NCI-H524 treated with DMSO at 0.1 percent for 48 hours (cell line): ENCODE results near the gene DPYSL4.

Source experiments
- DNase-seq: peaks from one replicate; lab custom pipeline; 2025; lab: John Stamatoyannopoulos, UW

The DPYSL4 gene

GRCh38 chr10:132178672-132179545 lies 7.8 kb upstream of the DPYSL4 start:
- DNase-seq: no peak

GRCh38 chr10:132179551-132180392 lies 7.0 kb upstream of the DPYSL4 start:
- DNase-seq: no peak

DNA sequence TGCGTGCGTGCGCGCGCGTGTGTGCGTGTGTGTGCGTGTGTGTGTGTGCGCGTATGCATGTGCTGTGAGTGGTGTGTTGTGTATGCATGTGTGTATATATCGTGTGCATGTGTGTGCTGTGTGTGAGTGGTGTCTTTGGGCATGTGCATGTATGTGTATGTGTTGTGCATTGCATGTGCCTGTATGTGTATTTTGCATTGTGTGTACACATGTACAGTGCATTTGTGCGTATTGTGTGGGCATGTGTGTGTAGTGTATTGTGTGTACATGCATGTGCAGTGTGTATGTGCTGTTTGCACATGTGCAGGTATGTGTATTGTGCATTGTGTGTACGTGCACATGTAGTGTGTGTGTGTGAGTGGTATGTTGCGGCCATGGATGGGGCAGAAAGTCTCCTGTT lies 6.0 kb upstream of the DPYSL4 start:
- no peak for DNase-seq

DNA sequence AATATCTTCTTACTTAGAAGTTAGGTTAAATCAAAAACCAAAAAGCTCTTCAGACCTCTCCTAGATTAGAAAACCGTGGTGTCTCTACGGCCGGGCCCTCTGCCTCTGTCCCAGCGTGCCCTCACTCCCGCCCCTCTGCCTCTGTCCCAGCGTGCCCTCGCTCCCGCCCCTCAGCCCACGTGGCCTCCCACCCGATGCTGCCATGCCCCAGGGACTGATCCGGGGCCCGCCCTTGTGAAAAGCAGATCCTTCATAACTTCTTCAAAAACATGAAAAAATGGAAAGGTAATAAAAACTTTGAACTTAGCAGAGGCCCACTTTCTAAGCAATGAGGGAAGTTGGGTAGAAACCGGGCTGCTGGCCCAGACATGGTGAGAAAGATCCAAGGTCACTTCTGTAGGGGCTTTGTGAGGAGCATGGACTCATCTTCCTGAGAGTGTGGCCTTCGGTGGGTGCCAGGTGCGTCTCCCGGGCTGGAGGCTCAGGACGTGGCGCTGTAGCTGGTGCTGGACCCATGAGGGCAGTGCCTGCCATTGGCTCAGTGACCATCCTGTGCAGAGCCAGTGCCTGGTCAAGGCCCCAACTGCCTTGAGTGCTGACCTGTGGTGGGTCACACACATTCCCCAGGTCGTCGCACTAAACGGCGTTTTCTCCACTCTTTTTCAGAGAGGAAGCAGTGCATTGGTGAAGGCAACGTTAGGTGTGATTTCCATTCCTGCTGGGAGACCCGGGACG lies 4.9 kb upstream of the DPYSL4 start:
- no peak for DNase-seq

- DNase-seq: no peak
These were observed 4.2 kb upstream of the DPYSL4 start for GRCh38 chr10:132182591-132182990.

GRCh38 chr10:132183046-132183445 lies 3.7 kb upstream of the DPYSL4 start:
- DNase-seq: no peak

GRCh38 chr10:132184816-132185593 lies 1.7 kb upstream of the DPYSL4 start:
- no peak for DNase-seq

GRCh38 chr10:132185601-132186487 lies 904 bp upstream of the DPYSL4 start:
- DNase-seq: no peak

DNA sequence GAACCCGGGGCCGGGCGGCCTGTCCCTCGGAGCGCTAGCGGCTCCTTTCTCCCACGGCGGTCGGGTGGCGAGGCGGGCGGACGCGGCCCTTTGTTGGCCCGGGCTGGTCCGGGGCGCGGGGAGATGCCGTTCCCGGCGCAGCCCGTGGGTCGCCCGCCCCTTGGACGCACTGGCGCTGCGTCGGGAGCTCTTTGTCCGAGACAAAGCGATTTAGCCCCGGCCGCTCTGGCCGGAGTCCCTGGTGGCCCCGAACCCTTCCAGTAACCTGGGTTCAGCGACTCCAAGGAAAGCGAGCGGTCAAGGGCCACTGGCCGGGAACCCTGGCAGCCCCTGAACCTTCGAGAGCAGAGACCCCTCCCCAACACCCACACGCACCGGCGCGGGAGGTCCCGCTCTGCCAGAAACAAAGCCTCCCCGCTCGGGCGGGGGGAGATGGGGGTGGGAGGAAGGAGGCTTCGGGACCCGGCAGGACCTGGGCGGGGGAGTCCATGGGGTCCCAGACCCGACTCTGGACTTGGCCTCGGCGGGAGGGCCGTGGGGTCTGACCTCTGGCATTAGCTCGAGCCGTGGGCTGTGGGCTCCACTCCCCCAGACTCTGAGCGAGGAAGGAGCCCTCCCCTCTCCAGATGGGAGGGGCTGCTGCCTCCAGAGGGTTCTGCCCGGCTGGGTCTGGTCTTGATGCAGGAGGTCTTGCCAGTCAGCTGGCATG lies 836 bp downstream of the DPYSL4 start:
- no peak for DNase-seq

DNA sequence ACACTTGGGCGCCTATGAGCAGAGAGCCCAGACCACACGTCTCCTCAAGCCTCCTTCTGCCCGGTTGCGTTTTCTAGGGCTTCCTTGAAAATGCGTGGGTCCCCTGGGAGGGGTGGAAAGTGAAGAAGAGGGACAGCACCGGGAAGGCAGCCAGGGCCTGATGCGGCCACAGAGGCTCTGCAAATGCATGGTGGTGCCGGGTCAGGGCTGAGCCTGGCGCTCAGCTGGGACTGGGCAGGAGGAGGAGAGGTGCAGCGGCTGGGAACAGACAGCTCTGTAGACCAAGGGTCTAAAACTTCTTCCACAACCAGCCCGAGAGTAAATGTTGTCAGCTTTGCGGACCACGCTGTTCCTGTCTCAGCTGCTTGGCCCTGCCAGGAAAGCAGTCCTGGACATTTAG lies 1.6 kb downstream of the DPYSL4 start:
- no peak for DNase-seq

DNA sequence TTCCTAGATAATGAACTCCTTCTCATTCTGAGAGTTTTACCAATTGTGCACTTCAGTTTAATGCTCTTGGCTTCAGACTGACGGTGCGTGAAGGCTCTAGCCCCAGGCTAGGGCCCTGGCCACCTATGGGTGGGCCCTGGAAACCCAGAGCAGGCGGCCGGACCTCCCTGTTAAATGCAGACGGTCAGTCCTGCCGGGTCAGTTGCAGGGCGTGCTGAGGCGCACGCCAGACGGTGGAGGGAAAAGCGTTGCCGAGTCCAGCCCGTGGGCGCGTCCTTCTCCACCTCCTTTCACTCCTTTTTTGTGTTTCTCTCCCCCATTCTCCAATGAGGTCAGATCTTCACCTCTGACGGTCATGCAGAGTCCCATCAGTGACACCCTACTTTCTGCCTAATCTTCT lies 2.3 kb downstream of the DPYSL4 start:
- DNase-seq: no peak

- no peak for DNase-seq
These were observed 3.2 kb downstream of the DPYSL4 start for GRCh38 chr10:132189810-132190422.

DNA sequence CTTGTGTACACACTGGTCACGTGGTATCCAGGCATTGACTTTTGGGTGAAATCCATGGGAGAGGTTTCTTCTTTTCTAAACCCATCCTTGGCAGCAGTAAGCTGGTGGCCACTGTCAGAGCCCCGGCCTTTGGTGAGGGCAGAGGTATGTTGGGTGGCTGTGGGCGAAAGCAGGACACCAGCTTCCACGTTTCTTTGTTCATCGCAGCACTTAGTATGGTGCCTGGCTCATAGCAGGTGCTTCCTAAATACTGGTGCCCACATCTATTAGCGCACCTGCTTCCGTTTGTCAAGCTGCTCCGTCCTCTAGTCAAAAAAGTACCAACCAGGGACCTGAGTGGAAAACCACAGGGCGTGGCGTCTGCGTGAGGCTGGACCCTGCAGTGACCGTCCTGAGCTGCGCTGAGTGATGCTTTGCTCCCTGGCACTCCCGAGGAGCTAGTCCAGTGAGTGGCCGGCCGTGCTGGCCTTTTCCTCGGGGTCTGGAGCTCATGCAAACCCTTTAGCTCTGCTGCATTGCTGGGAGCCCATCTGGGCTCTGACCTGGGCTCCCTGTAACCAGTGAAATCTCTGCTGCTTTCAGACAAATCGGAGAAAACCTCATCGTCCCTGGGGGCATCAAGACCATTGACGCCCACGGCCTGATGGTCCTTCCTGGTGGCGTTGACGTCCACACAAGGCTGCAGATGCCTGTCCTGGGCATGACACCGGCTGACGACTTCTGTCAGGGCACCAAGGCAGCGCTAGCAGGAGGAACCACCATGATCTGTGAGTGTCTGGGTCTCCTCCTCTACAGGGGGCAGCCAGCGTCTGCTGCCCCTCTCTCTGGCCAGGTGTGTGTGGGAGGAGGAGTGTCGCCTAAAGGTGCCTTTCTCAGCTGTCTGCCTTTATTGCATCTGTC lies 5.6 kb downstream of the DPYSL4 start:
- no peak for DNase-seq

GRCh38 chr10:132192991-132193665 lies 6.4 kb downstream of the DPYSL4 start:
- DNase-seq: no peak

GRCh38 chr10:132193907-132194552 lies 7.3 kb downstream of the DPYSL4 start:
- DNase-seq: no peak

- no peak for DNase-seq
These were observed 8.0 kb downstream of the DPYSL4 start for GRCh38 chr10:132194726-132195125.

- DNase-seq: no peak
These were observed 8.8 kb downstream of the DPYSL4 start for GRCh38 chr10:132195366-132196075.
